Fibroblast of mammary gland (primary cell): ENCODE results near the gene SHMT2.

Experiments
- DNase-seq: peaks from one replicate; pipeline ENCODE4 v3.0.0-alpha.2; 2010; ENCODE audit warnings: low read depth
- H3K4me3 ChIP-seq: 2 replicates; pipeline ENCODE4 v1.5.1; 2011; ENCODE audit warnings: low read depth, mild to moderate bottlenecking, low read length, moderate library complexity; ENCODE audit not compliant: control insufficient read depth
- TF ChIP-seq, protein P1 (sequence below): conservative IDR thresholded peaks from 2 replicates; pipeline ENCODE4 v1.5.1; 2011; ENCODE audit warnings: low read depth, low read length, inconsistent platforms; ENCODE audit not compliant: control insufficient read depth, insufficient read depth

Gene SHMT2

GRCh38 chr12:57231276-57232021, 1.9 kb downstream of the SHMT2 start:
- H3K4me3 ChIP-seq: peak overlapping the region; percentile 1
- DNase-seq: no peak
- TF ChIP-seq, protein P1, sequence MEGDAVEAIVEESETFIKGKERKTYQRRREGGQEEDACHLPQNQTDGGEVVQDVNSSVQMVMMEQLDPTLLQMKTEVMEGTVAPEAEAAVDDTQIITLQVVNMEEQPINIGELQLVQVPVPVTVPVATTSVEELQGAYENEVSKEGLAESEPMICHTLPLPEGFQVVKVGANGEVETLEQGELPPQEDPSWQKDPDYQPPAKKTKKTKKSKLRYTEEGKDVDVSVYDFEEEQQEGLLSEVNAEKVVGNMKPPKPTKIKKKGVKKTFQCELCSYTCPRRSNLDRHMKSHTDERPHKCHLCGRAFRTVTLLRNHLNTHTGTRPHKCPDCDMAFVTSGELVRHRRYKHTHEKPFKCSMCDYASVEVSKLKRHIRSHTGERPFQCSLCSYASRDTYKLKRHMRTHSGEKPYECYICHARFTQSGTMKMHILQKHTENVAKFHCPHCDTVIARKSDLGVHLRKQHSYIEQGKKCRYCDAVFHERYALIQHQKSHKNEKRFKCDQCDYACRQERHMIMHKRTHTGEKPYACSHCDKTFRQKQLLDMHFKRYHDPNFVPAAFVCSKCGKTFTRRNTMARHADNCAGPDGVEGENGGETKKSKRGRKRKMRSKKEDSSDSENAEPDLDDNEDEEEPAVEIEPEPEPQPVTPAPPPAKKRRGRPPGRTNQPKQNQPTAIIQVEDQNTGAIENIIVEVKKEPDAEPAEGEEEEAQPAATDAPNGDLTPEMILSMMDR: no peak

GRCh38 chr12:57232156-57232756, 2.7 kb downstream of the SHMT2 start:
- TF ChIP-seq, protein P1: no peak
- no peak overlapping the region for H3K4me3 ChIP-seq

GRCh38 chr12:57233357-57234232, 4.1 kb downstream of the SHMT2 start:
- H3K4me3 ChIP-seq: no peak overlapping the region
- peak; percentile 86 for DNase-seq
- TF ChIP-seq, protein P1: no peak

More at GRCh38 chr12:57232156-57232756, 2.7 kb downstream of the SHMT2 start:
- no peak for DNase-seq

DNA sequence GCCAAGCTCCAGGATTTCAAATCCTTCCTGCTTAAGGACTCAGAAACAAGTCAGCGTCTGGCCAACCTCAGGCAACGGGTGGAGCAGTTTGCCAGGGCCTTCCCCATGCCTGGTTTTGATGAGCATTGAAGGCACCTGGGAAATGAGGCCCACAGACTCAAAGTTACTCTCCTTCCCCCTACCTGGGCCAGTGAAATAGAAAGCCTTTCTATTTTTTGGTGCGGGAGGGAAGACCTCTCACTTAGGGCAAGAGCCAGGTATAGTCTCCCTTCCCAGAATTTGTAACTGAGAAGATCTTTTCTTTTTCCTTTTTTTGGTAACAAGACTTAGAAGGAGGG, 4.7 kb downstream of the SHMT2 start:
- TF ChIP-seq, protein P1: no peak
- DNase-seq: no peak
- H3K4me3 ChIP-seq: no peak overlapping the region

GRCh38 chr12:57234571-57235016, 5.1 kb downstream of the SHMT2 start:
- no peak for DNase-seq
- TF ChIP-seq, protein P1: no peak
- no peak overlapping the region for H3K4me3 ChIP-seq

- no peak for DNase-seq
- no peak overlapping the region for H3K4me3 ChIP-seq
- TF ChIP-seq, protein P1: no peak
These were observed 5.7 kb downstream of the SHMT2 start for GRCh38 chr12:57235017-57235727.
